ENCODE measurements around the gene PFKFB1.

The PFKFB1 gene

DNA sequence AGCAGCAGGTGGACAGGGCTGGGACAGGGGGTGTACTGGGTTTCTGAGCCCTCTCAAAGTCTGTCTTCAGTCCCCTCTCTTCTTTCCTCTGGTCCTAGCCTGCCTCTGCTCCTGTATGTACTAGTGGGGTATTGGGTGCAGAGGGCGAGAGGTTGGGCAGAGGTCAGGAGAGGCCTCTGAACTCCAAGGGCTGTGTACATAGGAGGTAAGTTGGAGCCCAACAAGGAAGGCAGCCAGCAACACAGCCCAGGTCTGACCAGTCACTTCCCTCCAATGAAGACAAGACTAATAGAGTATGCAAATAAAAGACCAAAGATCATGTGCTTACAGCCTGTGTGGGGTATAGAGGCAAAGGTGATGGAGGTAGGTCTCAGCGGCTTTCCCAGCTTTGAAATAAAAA is at the start of gene PFKFB1:
Gene PFKFB1, minus strand, starts transcription at position 90 of the 400 bp plus-strand sequence. CDS start 181 bp downstream, outside the sequence.
- no peak for DNase-seq (ENCODE audit: low read depth)

- DNase-seq (ENCODE audit: low read depth): no peak
Measured at GRCh38 chrX:55041514-55041913, 47.5 kb upstream of the PFKFB1 start.

DNA sequence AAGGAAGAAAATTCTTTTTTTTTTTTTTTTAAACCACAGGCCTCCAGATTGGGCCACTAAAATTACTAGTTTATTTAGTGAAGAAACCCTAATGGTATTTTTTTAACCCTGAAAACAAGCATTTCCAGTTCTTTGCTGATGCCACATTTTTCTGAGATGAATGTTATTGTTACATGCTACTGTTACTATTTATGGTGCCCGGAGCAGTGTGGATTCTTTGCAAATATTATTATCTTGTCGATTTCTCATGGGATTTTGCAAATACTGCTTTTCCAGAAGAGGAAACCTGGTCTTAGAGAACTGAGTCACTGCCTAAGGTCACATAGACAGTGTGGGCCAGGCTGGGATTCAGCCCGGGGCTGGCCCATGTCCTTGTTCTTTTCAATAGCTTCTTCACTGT is 45.5 kb upstream of the PFKFB1 start:
- DNase-seq (ENCODE audit: low read depth): no peak

GRCh38 chrX:55033429-55033828 is 39.4 kb upstream of the PFKFB1 start:
- no peak for DNase-seq (ENCODE audit: low read depth)

- no peak for DNase-seq (ENCODE audit: low read depth)
Measured at GRCh38 chrX:55030271-55031205, 36.5 kb upstream of the PFKFB1 start, which contains the start of gene ALAS2. Gene ALAS2 (minus strand): TSS chrX:55030977. CDS start chrX:55026000, 4,977 bp downstream.

GRCh38 chrX:55029291-55029690 is 35.3 kb upstream of the PFKFB1 start:
- DNase-seq (ENCODE audit: low read depth): no peak

DNA sequence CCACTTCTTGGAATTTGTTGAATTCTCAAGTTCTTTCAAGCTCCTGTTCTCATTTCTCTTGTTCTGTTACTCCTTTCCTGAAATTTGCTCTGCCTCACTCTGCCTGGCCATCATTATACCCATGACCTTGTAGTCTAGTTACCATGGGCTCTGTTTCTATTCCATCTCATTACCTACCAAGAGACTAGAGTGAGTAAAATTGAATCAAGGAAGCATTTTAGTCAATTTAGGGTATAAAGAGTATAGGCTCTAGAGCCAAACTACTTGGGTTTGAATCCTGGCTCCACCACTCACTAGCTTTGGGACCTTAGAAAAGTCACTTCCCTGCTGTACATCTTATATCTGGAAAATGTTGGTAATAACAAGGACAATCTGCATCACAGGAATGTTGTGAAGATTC is 34.6 kb upstream of the PFKFB1 start:
- DNase-seq (ENCODE audit: low read depth): no peak

- DNase-seq (ENCODE audit: low read depth): no peak
Measured at GRCh38 chrX:55028040-55028439, 34.1 kb upstream of the PFKFB1 start.

DNA sequence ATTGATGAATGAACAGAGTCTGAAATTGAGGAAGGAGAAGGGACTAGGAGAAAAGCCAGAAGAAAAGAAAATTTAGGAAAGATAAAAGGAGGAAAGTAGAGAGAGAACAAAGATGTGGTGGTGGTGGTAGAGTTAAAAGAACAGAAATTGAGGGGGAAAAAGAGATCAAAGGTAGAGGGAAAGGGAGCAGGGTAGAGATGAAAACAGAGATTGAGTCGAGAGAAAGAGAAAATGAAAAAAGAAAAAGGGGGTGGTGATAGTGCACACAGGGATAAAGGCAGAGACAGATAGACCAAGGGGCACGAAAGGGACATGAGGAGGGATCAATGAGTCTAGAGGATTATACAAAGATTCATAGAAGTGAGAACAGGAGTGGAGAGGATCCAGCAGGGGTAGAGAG is 32.9 kb upstream of the PFKFB1 start:
- DNase-seq (ENCODE audit: low read depth): no peak

DNA sequence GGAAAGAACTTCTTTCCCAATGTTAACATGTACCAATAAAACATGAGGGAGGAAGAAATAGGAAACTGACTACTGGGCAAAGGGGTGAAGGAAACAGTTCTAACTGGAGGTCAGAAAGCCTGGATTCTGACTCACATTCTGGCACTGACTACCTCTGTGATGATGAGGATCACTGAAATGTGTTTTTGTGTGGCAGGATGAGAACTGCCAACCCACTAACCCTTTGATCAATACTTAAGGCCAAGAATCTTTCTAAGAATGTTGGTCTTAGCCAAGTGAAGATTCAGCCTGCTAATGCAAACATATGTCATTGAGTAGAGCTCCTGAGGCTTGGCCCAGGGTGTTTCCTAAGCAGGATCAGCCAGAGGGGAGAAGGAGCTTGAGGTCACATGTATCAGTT is 32.2 kb upstream of the PFKFB1 start:
- no peak for DNase-seq (ENCODE audit: low read depth)

- DNase-seq (ENCODE audit: low read depth): no peak
Measured at GRCh38 chrX:55014897-55015299, 20.9 kb upstream of the PFKFB1 start.

- DNase-seq (ENCODE audit: low read depth): no peak
Measured at GRCh38 chrX:55011294-55011693, 17.3 kb upstream of the PFKFB1 start.

GRCh38 chrX:55008571-55009358 is 14.8 kb upstream of the PFKFB1 start:
- DNase-seq (ENCODE audit: low read depth): peak; percentile 40

DNA sequence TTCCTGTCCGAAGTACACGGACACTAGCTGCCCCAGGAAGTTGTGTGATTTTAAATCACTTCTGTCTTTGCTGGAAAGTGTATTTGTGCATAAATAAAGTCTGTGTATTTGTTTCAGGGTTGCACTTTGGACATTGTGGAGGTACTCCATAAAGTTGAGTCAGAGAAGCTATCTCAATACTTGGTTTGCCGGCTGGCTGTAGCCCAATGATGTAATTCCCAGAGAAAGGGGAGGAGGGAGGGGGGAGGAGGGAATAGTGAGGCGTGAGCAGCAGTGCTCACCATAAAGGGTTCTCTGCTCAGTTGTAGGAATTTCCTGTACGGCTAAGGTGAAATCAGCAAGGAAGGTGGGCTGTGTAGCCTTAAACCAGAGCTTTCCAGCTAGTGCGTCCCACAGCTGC is 13.7 kb upstream of the PFKFB1 start:
- DNase-seq (ENCODE audit: low read depth): peak; percentile 40

DNA sequence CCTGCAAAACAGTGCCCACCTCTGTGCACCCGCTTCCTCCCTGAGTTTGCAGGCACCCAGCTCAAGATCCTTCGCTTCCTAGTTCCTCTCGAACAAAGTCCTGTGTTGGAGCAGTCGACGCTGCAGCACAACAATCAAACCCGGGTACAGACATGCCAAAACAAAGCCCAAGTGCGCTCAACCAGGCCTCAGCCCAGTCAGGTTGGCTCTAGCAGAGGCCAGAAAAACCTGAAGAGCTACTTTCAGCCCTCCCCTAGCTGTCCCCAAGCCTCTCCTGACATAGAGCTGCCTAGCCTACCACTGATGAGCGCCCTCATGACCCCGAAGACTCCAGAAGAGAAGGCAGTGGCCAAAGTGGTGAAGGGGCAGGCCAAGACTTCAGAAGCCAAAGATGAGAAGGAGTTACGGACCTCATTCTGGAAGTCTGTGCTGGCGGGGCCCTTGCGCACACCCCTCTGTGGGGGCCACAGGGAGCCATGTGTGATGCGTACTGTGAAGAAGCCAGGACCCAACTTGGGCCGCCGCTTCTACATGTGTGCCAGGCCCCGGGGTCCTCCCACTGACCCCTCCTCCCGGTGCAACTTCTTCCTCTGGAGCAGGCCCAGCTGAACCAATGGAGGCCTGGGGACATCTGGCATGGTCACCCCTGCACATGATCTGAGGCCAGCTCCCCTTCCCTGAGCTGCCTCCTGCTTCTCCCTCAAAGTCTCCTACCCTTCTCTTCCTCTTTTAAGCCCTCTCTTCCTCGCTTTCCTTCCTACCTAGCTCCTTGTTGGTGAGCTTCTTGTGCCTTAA is 13.0 kb upstream of the PFKFB1 start:
- no peak for DNase-seq (ENCODE audit: low read depth)

DNA sequence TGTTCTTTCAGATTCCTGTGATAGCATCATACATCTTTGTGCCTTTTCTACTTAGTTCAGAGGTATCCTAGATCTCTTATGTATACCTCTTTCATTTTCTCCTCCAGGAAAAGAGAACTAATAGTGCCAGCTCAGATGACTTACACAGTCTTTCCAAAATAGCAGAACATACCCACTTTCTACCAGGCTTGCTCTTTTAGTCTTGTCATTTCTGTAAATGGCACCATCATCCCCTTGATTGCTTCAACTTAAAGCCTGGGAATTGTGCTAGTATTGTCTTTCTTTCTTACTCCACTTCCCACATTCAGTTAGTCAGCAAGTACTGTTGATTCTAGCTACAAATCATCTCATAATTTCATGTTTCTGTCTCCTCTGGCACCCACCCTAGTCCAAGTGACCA is 11.3 kb upstream of the PFKFB1 start:
- no peak for DNase-seq (ENCODE audit: low read depth)

DNA sequence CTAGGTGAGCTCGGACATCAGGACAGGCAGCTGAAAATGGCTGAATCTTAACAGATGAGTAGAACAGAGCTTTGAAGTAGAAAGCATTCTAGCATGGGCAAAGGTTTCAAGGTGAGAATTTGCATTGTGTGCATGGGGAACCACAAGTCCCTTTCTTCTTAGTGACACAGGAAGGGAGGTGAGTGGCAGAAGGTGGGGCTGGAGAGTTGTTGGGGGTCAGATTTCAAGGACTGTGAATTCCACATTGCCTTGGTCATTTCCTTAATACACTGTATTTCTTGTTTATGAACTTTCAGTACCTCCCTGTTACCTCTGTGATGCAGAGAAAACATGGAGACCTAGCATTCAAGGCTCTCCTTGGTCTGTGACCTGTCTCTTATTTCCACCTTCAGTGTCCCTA is 10.2 kb upstream of the PFKFB1 start:
- no peak for DNase-seq (ENCODE audit: low read depth)

DNA sequence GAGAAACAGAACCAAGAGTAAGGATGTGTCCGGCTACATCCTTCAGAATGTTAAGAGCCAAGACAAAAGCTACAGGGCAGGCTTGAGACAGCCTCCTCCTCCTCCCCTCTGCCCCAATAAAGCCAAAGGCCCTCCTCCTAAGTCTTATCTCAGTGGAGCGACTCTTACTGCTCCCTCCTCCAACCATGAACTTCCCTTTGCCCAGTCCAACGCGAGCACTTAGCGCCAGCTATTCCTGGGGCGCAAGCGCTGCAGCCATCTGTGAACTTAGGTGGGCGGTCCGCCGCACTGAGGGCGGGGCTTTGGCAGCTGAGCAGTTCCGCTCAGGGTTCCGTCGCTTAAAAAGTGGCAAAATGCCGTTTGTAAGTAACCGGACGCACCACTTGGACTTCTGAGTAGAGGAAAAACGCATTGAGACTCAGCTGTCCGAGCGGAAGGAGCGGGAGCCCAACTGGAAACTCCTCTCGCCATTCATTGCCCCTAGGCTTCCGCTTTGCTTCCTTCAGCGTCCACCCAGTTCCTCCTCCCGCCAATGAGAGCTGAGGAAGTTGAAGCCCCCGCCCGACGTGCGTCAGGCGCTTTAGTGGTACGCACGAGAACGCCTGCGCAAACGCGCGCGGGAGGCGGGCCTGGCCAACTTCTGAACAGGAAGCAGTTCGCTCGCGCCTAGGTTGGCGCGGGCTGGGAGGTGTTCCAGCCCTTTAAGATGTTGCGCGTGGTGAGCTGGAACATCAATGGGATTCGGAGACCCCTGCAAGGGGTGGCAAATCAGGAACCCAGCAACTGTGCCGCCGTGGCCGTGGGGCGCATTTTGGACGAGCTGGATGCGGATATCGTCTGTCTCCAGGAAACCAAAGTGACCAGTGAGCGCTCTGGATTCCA is 6.0 kb upstream of the PFKFB1 start, which contains the start of gene APEX2:
Gene APEX2, plus strand, starts transcription at position 647 of the 882 bp plus-strand sequence. Its CDS starts 60 bp downstream, at position 707.
- peak; percentile 86 for DNase-seq (ENCODE audit: low read depth)

- DNase-seq (ENCODE audit: low read depth): no peak
Measured at GRCh38 chrX:54995621-54996020, 1.6 kb upstream of the PFKFB1 start.

DNA sequence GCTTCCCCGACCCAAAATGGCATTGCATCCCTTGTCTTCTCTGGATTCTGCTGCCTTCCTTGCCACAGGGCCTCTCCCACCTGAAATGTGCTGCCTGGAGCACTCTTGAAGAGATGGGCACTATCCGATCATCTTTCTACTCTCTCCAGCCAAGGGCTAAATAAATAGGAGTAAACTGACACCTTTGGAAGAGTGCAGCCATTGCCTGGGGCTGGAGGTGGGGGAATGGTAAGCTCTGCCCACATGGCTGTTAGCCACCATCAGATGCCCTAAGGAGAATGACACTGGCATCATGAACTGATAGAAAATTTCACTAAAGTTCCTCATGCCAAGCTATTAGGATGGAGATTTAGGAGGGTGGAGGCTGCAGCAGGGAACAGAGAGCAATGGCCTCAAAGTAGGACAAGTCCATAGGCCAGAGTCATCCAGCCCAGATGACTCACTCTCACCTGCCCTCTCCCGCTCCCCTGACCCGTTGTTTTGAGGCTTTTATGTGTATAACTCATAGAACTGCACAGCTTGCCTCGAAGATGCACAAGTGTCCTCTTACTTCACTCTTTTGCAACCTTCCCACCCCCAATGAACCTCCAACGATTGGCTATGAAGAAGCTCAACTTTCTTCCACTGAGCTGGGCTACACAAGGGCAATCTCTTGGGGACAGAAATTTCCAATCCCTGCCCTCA is 822 bp upstream of the PFKFB1 start:
- no peak for DNase-seq (ENCODE audit: low read depth)

Measured in stromal cell of bone marrow (primary cell).